ENCODE results near the gene ZNF593.
A peak's percentile ranks its signal among the peaks of the same experiment; 100 is the strongest.

The ZNF593 gene

GRCh38 chr1:26169669-26170471, at the start of gene ZNF593:
ZNF593 (plus strand) TSS chr1:26169908; CDS start chr1:26169984, 76 bp downstream.
- DNase-seq: peak; percentile 96

GRCh38 chr1:26121854-26122773, 47.6 kb upstream of the ZNF593 start:
- no peak for DNase-seq

GRCh38 chr1:26122988-26123973, 46.4 kb upstream of the ZNF593 start:
- no peak for DNase-seq

GRCh38 chr1:26124418-26125331, 45.0 kb upstream of the ZNF593 start:
- no peak for DNase-seq

GRCh38 chr1:26125382-26125781, 44.3 kb upstream of the ZNF593 start:
- DNase-seq: no peak

- DNase-seq: no peak
These were observed 43.8 kb upstream of the ZNF593 start for GRCh38 chr1:26125946-26126320.

GRCh38 chr1:26126321-26127084, 43.2 kb upstream of the ZNF593 start:
- no peak for DNase-seq

GRCh38 chr1:26127235-26128163, 42.2 kb upstream of the ZNF593 start:
- no peak for DNase-seq

- DNase-seq: no peak
These were observed 39.9 kb upstream of the ZNF593 start for GRCh38 chr1:26129778-26130177.

GRCh38 chr1:26130695-26131094, 39.0 kb upstream of the ZNF593 start:
- no peak for DNase-seq

GRCh38 chr1:26132128-26132833, 37.4 kb upstream of the ZNF593 start:
- DNase-seq: no peak

- no peak for DNase-seq
These were observed 36.9 kb upstream of the ZNF593 start for GRCh38 chr1:26132834-26133167.

GRCh38 chr1:26134466-26134865, 35.2 kb upstream of the ZNF593 start:
- DNase-seq: no peak

- peak; percentile 6 for DNase-seq
These were observed 30.6 kb upstream of the ZNF593 start for GRCh38 chr1:26138974-26139558.

- peak; percentile 17 for DNase-seq
These were observed 27.5 kb upstream of the ZNF593 start for GRCh38 chr1:26142159-26142558.

GRCh38 chr1:26145041-26145959, 24.4 kb upstream of the ZNF593 start:
- DNase-seq: peak; percentile 79

- no peak for DNase-seq
These were observed 23.8 kb upstream of the ZNF593 start for GRCh38 chr1:26145960-26146294.

- DNase-seq: peak; percentile 10
These were observed 20.8 kb upstream of the ZNF593 start for GRCh38 chr1:26148887-26149286.

Data from activated CD8-positive, alpha-beta memory T cell treated with anti-CD3 and anti-CD28 coated beads, Interleukin-2, amount 50 U/mL, for 48 hours (primary cell).